Germinal center (tissue), 1 donor: ENCODE measurements around the gene GALNS.
A peak's percentile ranks its signal among the peaks of the same experiment; 100 is the strongest.
"Not testable (repeated sequence)": the region's sequence is repeated elsewhere in the genome, so short reads cannot be mapped to it uniquely, and the experiment has no call there.

Experiments used
- DNase-seq: peaks from one replicate; pipeline ENCODE4 v3.0.0; 2012; ENCODE audit warnings: mixed read lengths, low spot score

GALNS gene

GRCh38 chr16:88805340-88805715 lies 51.4 kb downstream of the GALNS start:
- no peak for DNase-seq

GRCh38 chr16:88804552-88805339 lies 52.0 kb downstream of the GALNS start:
- DNase-seq: peak; percentile 59

GRCh38 chr16:88804173-88804551 lies 52.6 kb downstream of the GALNS start:
- DNase-seq: peak; percentile 23

- peak; percentile 99 for DNase-seq
These were observed 53.3 kb downstream of the GALNS start, which contains the start of gene CDT1 for GRCh38 chr16:88803264-88803987. Gene CDT1 (plus strand): TSS chr16:88803789. CDS start chr16:88803832, 43 bp downstream.

GRCh38 chr16:88800277-88800592 lies 56.5 kb downstream of the GALNS start:
- no peak for DNase-seq

GRCh38 chr16:88799569-88800276 lies 57.0 kb downstream of the GALNS start:
- DNase-seq: no peak

GRCh38 chr16:88798772-88799455 lies 57.8 kb downstream of the GALNS start:
- DNase-seq: no peak

GRCh38 chr16:88798073-88798472 lies 58.7 kb downstream of the GALNS start:
- no peak for DNase-seq

- no peak for DNase-seq
These were observed 60.5 kb downstream of the GALNS start for GRCh38 chr16:88796278-88796677.

- DNase-seq: no peak
These were observed 63.3 kb downstream of the GALNS start for GRCh38 chr16:88793251-88793954.

- no peak for DNase-seq
These were observed 64.0 kb downstream of the GALNS start for GRCh38 chr16:88792668-88793250.

- no peak for DNase-seq
These were observed 64.6 kb downstream of the GALNS start for GRCh38 chr16:88792078-88792550.

- DNase-seq: no peak
These were observed 66.2 kb downstream of the GALNS start for GRCh38 chr16:88790312-88791211.

- DNase-seq: no peak
These were observed 67.2 kb downstream of the GALNS start for GRCh38 chr16:88789594-88789993.

- DNase-seq: not testable (repeated sequence)
These were observed 68.0 kb downstream of the GALNS start for GRCh38 chr16:88788749-88789148.

GRCh38 chr16:88787579-88788314 lies 69.0 kb downstream of the GALNS start:
- DNase-seq: no peak

GRCh38 chr16:88785106-88785924 lies 71.4 kb downstream of the GALNS start, which contains the start of gene PIEZO1:
Gene PIEZO1 (minus strand): TSS chr16:88785220. CDS start chr16:88784964, 256 bp downstream.
- peak; percentile 64 for DNase-seq

- DNase-seq: no peak
These were observed 72.0 kb downstream of the GALNS start for GRCh38 chr16:88784856-88785105.
